GM19328 (cell line): ENCODE measurements around the gene ARHGEF40.

Source experiments
- ATAC-seq: cut with Tn5 transposase; IDR thresholded peaks from one replicate; pipeline ENCODE4 v1.9.1; 2021; ENCODE audit warnings: mild to moderate bottlenecking, moderate library complexity; ENCODE audit not compliant: unreplicated experiment

ARHGEF40 gene

DNA sequence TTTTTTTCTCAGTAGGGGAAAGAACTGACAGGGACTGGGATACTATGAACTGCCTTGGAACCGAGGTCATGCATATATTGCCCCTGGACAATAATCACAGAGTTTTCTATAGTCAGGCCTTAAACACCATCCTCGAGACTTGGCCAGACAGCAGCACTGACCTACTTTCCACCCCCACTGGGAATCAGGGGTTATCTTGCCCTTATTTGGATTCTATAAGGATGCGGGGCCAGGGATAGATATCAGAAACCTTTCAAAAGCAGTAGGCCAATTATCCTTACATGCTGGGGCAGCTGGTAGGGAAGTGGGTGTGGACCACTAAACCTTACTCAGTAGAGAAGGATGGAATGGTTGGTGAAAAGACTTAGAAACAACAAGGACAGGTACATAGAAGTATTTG is 26.3 kb downstream of the ARHGEF40 start:
- ATAC-seq: no peak

DNA sequence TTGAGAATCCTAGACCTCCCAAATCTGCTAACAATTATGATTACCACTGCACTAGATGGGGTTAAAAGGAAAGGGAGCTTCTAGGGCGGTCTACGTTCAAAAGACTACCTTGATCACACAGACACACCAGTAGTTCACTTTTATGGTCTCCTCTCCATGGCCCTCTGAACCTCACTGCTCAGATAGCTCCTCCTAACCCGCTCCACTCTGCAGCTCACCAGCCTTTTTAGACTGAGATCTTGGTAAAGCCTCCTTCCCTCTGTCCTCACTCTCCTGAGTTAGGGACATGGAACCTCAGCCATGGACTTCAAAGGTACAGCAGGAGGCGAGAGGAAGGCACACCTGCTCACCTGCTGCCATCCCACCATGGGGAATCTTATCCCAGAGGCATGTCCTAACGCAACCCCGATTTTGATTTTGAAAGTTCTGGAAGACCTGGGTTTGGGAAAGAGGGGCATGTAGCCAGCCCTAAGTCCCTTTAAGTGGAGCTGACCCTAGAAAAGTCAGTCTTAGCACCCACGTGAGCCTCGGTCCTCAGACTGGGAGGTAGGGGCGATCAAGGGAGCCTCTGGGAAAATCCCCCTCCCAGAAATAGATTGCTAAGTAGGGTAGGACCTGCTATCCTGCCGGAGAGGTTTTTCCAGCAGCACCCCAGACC is 27.0 kb downstream of the ARHGEF40 start:
- no peak for ATAC-seq

DNA sequence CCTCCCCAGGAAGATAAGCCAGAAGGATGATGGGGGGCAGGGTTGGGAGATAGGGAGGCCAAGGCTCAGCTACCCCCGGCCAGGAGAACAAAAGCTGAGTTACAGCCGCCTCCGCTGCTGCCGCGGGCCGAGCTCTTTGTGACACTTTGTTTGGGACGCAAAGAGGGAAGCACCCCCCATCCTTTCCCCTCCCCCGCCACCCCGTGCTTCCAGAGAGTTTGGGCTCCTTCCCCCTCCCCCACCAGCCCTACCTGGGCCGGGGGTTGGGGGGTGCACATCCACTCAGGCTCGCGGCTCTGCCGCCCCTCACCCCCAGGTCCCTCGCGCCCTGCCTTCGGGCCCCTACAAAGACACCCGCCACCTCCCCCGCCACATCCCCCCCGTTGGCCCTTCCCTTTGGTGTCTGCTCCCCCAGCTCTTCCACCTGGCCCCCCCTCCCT is 27.6 kb downstream of the ARHGEF40 start:
- no peak for ATAC-seq

DNA sequence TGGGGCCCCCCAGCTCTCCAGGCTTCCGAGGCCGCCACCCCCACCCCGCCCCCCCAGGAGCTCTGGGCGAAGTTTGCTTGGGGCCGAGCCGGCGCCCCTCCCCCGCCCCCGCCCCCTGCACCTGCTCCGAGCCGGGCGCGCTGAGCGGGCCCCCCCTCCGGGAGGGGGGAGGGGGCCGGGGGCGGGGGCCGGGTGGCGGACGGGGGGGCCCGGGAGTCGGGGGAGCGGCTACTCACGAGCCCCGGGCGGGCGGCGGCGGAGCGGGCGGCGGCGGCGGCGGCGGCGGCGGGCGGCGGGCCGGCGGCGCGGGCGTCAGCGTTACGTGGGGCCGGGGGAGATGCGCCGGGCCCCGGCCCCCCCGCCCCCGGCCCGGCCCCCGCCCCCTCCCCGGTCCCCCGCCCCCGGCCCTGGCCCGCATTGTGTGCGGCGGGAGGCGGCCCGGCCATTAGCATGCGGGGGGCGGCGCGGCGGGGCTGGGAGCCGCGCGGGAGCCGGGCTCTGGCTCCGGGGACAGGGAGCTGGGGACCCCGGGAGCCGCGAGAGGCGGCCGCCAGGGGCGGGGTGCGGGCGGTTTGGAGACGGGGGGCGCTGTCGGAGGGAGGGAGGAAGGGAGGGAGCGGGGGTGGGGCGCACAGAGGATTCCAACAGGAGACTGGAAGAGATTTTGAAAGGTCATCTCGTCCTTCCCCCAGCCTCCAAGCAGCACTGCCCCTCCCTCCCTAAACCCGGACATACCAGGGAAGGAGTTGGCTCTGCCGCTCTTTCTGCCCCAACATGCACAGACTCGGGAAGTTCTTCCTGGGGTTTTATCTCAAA is 28.2 kb downstream of the ARHGEF40 start, which contains the start of gene ZNF219:
ZNF219 (minus strand) TSS at position 580 of the 816 bp plus-strand sequence. CDS start 5,064 bp downstream, outside the sequence.
- no peak for ATAC-seq

DNA sequence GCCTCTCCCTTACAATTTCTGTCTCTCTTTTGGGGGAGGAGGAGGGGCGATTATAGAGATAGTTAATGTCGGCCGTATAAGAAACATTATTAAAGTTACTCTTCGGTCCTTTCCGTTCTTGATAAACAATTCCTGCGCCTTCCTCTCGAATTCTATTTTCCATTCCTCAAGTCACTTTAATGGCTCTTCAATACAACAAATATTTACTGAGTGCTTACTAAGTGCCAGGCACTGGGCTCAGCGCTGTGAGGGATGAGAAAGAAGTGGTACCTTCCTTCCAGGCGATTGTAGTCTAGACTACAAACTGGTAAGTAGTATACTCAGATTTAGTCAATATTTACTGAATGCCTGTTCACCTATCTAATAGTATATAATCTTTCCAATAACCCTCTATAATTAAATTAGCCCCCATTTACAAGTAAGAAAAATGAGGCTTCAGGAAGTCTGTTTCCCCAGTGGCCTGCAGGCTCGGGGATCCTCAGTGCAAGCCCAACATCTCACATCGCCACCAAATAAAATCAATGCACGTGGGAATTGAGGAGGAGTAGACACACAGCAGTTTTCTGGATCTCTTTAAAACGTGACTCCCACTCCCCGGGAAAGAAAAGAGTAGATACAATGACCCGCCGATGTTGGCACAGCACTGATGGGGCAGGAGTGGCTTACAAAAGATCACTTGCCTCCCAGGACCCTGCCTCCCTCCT is 28.9 kb downstream of the ARHGEF40 start:
- no peak for ATAC-seq

DNA sequence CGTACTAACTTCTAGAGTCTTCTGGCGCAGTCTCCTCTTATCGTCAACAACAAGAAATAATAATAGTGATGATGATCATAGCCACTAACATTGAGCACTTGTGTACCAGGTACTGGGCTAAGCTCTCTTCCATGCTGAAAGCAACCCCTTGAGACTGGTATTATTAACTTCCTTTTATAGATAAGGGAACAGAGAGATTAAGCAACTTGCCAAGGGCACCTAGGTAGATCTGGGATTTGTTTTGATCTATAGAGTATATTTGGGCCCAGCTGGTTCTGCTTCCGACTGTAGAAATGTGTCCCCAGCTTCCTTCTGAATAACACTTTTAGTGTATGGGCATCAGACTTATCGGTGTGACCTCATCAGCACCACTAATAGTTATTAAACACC is 29.5 kb downstream of the ARHGEF40 start:
- ATAC-seq: no peak

DNA sequence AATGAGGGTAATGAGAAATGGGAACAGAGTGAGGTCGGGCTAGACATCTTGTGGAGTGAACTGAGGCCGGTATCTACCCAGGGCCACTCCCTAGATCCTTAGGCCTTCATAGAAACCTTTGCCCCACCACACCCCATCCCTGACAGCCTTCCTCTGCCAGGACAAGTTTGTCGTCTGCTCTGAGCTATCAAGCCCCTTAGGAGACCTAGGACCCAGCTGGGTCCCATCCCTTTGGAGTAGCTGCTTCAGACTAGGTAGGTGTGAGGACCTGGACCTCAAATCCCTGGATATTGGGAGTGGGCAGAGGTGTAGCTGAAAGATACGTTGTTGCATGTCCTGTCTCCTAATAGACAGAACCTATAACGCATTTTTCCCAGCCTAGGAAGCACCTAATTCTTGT is 30.8 kb downstream of the ARHGEF40 start, which contains the start of gene TMEM253:
TMEM253 (plus strand) TSS at position 136 of the 400 bp plus-strand sequence. CDS start 278 bp downstream, outside the sequence.
- ATAC-seq: no peak

DNA sequence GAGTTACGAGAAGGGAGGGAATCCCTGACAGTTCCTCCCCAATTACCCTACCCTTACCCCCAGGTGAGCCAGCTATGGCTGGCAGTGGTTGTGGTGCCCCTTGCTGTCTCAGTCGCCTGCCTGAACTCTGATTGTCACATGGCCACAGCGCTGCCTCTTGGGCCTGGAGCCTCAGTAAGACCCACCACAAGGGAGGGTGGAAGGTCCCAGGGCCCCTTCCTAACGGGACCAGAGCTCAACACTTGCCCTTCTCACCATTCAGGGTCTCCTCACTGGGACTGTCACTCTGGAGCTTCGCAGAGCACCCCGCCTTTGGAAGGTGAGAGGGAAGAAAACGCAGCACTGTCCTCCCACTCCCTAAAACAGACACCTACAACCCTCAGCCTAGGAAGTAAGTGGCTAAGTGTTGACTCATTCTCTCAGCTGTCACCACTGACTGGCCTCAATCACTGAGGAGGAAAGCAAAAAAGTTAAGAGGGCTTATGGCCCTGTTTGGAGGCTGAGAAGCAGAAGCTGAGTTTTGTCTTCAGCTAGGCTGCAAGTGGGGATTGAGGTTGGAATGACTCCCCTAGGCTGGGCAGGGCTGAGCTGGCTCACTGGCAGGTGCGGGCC is 31.8 kb downstream of the ARHGEF40 start:
- ATAC-seq: no peak

DNA sequence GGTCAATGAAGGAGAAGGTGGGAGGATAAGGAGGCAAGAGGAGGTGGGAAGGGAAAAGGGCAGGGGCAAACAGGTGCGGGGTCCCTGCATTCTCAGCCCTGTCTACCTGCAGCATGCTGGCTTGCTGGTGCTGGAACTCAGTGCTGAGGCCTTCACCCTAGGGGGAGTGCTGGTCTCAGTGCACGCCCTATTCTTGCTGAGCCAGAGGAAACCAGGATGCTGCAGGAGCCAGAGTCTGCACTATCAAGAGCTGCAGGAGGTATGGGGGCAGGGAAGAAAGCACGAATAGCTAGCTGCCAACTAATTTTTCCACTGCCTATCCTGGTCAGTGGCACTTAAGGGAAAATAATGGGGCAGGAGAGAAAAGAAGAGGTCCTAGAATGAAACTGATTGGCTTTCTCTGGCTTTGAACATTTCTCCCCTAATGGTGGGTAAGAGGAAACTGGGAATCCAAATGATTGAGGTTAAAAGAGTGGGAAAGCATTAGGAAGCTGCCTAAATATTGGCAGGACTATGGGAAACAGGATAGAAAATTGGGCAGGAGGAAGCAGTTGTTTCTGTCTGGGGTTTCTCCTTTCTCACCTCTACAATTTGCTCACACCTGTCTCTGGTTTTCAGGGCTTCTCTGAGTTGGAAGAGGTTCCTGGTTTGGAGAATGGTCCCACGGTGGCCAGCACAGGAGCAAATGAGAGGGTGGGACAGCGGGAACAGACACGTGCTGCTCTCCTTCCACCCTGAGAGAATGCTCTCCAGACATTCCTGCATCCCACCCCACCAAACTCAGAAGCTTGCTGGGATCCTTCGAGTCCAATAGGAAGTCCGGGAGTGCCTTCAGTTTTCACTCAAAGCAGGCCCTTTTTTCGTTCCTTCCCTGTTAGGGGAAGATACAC is 32.7 kb downstream of the ARHGEF40 start:
- no peak for ATAC-seq

DNA sequence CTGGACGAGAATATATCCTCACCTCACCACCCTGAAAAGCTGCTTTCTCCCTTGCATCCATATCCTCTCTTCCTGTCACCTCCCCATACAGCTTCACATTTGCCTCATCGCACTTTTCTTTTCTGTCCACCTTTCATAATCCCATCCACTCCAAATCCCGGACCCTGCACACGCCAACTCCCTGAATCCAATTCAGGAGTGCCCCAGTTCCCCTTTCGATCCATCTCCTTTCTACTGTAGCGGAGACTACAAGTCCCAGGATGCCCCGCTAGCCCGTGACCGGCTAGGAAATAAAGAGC is 33.3 kb downstream of the ARHGEF40 start:
- no peak for ATAC-seq

DNA sequence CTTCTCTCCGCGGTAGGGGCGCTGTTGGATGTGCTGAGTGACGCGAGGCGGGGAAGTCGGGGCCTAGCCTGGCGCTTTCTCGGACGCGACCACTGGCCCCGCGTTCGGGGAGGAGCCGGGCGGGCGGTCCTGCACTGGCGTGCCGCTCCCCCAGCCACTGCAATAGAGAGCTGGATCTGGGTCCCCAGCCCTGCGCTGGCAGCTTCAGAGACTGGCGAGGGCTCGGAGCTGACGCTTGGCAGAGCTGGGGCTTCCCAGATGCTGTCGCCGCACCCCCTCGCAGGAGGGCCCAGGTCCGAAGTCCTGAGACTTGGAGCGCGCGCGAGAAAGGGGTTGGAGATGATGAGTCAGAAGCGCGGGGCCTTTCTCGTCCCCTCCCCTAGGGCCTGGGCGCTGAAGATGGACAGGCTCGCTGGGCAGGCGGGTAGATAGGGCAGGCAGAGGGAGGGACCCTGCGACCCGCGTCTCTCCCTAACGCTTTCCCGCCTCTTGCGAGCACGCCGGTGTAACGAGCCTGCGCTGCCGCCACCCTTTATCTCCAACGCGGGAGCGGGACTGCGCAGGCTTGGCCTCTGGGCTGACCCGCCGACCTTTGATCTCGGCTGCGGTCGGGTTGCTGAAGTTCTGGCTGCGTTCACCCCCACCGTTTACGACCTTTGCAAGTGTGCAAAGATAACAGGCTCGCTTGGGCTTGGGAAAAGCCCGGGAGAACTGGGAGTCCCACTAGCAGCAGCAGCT is 33.8 kb downstream of the ARHGEF40 start:
- peak; percentile 85 for ATAC-seq

DNA sequence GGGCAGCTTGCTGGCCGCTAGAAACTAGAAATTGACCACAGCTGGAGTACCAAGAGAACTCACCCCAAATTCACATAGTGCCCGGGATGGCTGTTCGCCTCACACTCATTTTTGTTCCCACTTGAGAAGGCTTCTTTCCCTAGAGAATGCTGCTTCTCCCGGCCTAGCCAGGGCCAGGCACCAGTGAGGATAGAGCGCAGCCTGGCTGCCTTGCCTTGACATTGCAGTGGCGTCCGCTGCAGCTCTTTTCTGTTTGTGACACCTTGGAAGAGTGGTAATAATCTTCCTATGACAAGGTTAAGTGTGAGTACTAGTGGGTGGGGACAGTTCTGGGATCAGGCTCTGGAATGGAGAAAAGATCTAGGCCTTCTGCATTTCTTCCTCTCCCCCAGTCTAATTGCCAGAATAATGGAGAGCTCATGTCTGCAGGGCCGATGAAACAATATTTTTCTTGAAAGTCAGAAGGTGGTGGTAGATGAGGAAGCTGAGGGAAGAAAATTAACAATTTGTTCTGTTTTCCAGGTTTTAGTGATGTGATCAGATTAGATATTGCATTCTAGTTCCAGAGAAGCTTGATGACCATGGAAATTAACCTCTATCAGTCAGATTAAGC is 34.5 kb downstream of the ARHGEF40 start:
- peak; percentile 41 for ATAC-seq

DNA sequence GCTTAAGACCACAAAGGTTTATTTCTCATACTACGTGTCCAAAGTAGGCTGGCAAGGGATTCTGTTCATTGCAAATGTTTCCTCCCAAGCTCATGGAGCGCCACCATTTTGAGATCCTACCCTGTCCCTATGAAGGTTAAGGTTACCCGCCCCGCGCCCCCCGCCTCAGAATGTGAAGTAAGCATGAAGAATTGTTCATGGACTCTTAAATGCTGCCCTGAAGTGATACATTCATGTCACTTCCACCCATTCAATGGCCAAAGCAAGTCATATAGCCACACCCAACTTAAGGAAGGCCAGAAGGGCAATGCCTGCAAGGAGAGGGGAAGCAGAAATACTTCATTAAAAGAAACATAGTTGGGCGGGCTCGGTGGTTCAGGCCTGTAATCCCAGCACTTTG is 35.0 kb downstream of the ARHGEF40 start:
- no peak for ATAC-seq

DNA sequence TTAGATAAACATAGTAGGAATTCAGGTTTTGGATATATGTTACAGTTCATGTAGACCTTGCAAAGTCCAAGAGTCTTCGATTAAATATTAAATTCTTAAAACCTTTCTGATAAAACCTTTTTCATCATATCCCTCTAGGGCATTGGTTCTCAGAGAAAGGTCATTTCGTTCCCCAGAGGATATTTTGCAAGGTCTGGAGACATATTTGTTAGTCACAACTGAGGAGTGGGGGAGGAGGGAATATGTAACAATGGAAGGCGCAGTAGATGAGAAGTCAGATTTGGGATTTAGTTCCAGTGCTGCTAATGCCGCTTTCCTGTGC is 36.0 kb downstream of the ARHGEF40 start:
- ATAC-seq: no peak

DNA sequence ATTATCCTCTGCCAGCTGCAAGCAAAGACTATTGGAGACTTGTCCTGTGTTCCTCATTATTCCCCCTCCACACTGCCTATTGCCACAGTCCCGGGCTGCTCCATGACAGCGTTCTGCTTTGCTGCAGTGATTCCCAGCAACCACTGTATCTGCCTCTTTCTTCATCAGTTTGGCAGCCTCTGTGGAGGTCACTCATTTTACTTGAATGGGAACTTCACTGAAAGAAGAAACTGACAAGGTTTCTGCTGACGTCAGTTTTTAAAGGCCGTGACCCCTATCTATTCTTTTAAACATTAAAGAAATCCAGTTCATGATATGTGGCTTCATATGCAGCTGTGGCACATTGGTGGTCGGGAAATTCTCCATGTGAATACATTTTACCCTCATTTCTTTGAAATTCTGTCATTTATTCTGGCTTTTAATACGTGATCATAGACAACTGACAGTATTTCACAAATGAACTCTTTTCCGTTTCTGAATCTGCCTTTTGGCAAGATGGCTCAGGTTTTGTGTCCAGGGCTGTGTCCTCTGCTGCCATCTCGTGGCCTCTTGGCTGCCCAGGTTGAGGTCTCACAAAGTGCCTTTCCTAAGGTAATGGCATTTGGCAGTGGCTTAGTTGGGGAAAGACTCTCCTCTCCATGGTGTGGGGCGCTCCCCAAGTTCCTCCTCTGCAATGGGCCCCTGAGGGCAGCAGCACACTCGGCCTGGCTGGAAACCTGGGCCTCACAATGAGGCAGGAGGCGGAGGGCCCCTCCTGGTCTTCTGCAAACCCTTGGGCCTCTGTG is 36.6 kb downstream of the ARHGEF40 start:
- no peak for ATAC-seq

DNA sequence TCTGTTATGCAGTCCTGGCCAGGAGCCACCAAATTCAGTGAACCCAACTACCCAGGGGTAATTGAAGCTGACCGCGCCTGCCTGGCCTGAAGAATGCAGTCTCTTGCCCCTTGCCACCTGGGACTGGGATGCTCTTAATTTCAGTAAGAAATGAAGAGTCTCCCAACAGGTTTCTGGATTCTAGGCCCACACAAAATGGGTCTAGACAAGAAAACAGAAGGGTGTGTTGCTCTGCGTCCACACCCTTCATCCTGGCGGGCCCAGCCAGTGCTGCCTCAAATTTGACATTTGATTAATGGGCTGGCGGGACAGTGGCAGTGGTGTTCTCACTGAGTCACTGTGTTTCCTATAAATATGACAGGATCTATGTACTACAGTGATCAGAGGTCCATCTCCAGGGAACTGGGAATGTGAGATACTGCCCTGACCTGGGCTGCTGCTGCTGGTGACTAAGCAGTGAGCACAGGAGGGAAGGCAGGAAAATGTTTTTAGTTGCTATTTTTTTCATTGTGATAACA is 37.2 kb downstream of the ARHGEF40 start:
- no peak for ATAC-seq

DNA sequence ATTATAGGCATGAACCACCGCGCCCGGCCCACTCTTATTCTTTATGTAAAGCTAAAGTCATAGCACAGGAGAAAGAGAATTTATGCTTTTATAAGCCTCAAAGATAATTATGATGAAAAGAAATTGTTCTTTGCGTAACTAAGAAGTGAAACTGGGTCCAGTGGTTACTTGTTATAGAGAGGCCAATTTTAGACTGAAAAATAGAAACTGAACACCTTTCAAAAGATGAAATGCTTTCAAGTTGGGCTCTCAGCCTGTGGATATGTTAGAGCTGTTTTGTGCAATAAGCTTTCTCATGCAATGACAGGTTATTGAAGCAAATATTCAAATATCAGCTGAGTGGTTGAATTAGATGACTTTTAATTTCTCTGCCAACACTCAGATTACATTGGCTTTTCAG is 38.7 kb downstream of the ARHGEF40 start:
- ATAC-seq: no peak

DNA sequence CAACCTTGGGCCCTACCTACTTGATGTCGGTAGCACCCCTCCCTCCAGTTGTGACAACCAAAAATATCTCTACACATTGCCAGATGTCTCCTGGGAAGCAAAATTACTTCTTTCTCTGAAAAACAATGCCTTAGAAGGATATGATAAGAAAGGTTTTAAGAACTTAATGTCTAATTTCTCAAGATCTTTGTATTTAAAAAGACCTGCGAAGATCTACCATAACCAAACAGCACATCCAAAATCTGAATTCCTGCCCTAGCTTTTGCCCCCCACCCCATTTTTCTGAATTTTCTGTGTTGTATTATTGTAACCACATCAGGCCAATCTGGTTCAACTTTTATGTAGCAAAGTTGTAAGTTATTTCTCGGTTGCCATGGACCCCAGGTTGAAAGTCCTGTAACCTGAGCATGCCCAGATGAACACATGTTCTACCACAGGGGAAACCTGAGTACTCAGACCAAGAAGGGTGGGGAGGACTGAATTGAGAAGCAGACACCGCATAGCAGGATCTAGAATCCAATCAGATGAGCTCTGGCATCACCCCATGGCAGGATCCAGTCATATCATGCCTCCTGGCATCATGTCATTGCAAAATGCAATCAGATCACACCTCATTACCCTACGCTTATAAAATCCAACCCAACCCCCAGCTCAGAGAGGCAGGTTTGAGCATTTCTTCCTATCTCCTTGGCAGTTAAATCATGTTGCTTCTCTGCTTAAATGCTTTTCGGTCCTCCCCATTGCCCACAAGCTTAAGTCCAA is 39.5 kb downstream of the ARHGEF40 start:
- no peak for ATAC-seq
